Endothelial cell of umbilical vein (primary cell): ENCODE data around the gene SAMD14.
A peak's percentile ranks its signal among the peaks of the same experiment; 100 is the strongest.

Experiments used
- CTCF ChIP-seq, 2 donors: IDR thresholded peaks; 1 replicate in 1 of 2; 2 replicates in 1 of 2; pipeline ENCODE4 v1.5.1; 2011; ENCODE audit warnings: low read length in 2 of 2, mild to moderate bottlenecking in 2 of 2, moderate library complexity in 2 of 2, control low read depth in 1 of 2, inconsistent platforms in 1 of 2, low read depth in 1 of 2; ENCODE audit not compliant: insufficient read depth in 1 of 2; ENCODE audit errors: extremely low read depth in 1 of 2
- JUN ChIP-seq: IDR thresholded peaks from 2 replicates; pipeline ENCODE4 v1.6.1; 2011; ENCODE audit warnings: borderline replicate concordance, low read depth; ENCODE audit not compliant: insufficient read length, insufficient read depth
- MAX ChIP-seq: IDR thresholded peaks from 2 replicates; pipeline ENCODE4 v1.6.1; 2011; ENCODE audit not compliant: insufficient read depth, insufficient read length
- MYC ChIP-seq: IDR thresholded peaks from one replicate; pipeline ENCODE4 v1.6.1; 2011; ENCODE audit warnings: mild to moderate bottlenecking, low read depth, low read length
- POLR2A ChIP-seq: IDR thresholded peaks from 2 replicates; pipeline ENCODE4 v1.6.1; 2012; ENCODE audit warnings: low read depth, mild to moderate bottlenecking, control low read depth, low read length
- POLR2AphosphoS5 ChIP-seq: IDR thresholded peaks from 2 replicates; pipeline ENCODE4 v1.6.1; 2012; ENCODE audit warnings: low read depth, mild to moderate bottlenecking, control low read depth, low read length, moderate library complexity; ENCODE audit not compliant: insufficient read depth

- TF ChIP-seq POLR2A (no peak), CTCF (IDR thresholded peaks at IDR 0.05; ENCODE audit: extremely low read depth in 1 of 2, insufficient read depth in 1 of 2, low read depth in 1 of 2, low read length in 2 of 2) (no peak), MYC (no peak), MAX (peak; percentile 89), POLR2AphosphoS5 (peak; percentile 30), JUN (no peak)
Observed at GRCh38 chr17:50094753-50095619, 35.0 kb downstream of the SAMD14 start, which contains the start of gene PDK2.
